ENCODE data around the gene KRTAP4-3.

DNA sequence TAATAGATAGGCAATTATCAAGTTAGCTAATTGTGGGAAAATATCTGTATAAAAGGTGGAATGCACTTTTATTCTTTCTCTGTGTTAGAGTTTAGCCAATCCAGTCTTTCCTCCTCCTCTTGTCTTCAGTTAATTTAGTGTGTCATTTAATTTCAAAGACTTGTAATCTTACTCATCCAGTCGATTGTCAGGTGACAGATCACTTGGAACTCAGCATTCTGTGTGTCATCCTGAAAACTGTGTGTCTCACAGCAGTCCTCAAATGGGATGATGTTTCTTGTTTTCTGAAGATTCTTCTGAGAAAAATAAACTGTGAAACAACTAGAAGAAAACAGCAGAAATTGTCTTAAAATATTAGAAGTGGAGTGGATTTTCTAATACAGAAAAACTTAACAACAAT is 17.0 kb upstream of the KRTAP4-3 start:
- TF ChIP-seq POLR2A (IDR thresholded peaks at IDR 0.05) = no peak
- TF ChIP-seq, protein P1, sequence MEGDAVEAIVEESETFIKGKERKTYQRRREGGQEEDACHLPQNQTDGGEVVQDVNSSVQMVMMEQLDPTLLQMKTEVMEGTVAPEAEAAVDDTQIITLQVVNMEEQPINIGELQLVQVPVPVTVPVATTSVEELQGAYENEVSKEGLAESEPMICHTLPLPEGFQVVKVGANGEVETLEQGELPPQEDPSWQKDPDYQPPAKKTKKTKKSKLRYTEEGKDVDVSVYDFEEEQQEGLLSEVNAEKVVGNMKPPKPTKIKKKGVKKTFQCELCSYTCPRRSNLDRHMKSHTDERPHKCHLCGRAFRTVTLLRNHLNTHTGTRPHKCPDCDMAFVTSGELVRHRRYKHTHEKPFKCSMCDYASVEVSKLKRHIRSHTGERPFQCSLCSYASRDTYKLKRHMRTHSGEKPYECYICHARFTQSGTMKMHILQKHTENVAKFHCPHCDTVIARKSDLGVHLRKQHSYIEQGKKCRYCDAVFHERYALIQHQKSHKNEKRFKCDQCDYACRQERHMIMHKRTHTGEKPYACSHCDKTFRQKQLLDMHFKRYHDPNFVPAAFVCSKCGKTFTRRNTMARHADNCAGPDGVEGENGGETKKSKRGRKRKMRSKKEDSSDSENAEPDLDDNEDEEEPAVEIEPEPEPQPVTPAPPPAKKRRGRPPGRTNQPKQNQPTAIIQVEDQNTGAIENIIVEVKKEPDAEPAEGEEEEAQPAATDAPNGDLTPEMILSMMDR (IDR thresholded peaks at IDR 0.05) = no peak
